Measurements from ENCODE around the gene CSMD2.

The CSMD2 gene

DNA sequence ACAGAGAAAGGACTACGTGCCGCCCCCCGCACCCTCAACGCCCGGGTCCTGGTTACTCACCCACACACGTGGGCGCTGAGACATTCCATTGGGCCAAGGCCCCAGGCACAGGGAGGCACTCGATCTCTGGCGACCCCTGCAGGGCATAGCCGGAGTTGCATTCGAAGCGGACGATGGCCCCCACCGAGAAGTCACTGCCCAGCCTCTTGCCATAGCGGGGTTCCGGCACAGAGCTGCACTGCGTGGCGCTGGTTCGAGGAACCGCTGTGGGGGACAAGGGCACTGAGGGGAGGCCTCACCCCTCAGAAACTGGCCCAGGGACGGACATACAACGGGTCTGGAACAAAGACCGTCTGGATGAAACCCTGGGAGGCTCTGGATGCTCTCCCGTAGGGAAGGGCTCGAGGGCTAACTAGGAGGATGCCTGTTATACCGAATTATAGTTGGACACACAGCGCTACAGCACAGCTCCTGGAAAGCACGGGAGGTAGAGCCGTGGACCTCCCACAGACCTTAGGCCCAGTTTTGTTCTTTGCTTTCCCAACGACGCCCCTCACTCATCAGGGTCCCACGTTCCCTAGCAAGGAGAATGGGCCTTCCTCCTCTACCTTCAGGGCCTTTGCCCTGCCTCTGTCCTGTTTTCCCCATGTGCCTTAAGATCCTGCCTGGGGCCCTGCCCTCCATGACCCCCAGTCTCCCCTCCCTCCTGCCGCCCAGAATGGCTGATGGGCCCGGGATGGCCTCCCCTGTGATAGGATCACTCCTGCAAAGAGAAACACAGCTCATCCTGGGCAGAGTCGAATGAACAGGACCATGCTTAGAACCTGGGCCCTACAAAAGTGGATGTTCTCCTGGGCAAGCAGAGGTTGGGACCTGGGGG, 539.8 kb downstream of the CSMD2 start:
- Histone ChIP-seq H3K36me3 (no peaks in the 10 kb centered on the region), H3K27ac (no peak overlapping the region), H3K9me3 (no peaks in the 10 kb centered on the region), H3K4me1 (ENCODE audit: control insufficient read depth in 1 of 2, insufficient read depth in 1 of 2, low read depth in 1 of 2, low read length in 1 of 2) (no peaks in the 10 kb centered on the region), H3K27me3 (peaks cover 27% of the 10 kb centered on the region), H3K4me3 (ENCODE audit: low read depth in 1 of 2, low read length in 1 of 2) (no peak overlapping the region)
- TF ChIP-seq, protein P1, sequence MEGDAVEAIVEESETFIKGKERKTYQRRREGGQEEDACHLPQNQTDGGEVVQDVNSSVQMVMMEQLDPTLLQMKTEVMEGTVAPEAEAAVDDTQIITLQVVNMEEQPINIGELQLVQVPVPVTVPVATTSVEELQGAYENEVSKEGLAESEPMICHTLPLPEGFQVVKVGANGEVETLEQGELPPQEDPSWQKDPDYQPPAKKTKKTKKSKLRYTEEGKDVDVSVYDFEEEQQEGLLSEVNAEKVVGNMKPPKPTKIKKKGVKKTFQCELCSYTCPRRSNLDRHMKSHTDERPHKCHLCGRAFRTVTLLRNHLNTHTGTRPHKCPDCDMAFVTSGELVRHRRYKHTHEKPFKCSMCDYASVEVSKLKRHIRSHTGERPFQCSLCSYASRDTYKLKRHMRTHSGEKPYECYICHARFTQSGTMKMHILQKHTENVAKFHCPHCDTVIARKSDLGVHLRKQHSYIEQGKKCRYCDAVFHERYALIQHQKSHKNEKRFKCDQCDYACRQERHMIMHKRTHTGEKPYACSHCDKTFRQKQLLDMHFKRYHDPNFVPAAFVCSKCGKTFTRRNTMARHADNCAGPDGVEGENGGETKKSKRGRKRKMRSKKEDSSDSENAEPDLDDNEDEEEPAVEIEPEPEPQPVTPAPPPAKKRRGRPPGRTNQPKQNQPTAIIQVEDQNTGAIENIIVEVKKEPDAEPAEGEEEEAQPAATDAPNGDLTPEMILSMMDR (IDR thresholded peaks at IDR 0.05) = no peak

DNA sequence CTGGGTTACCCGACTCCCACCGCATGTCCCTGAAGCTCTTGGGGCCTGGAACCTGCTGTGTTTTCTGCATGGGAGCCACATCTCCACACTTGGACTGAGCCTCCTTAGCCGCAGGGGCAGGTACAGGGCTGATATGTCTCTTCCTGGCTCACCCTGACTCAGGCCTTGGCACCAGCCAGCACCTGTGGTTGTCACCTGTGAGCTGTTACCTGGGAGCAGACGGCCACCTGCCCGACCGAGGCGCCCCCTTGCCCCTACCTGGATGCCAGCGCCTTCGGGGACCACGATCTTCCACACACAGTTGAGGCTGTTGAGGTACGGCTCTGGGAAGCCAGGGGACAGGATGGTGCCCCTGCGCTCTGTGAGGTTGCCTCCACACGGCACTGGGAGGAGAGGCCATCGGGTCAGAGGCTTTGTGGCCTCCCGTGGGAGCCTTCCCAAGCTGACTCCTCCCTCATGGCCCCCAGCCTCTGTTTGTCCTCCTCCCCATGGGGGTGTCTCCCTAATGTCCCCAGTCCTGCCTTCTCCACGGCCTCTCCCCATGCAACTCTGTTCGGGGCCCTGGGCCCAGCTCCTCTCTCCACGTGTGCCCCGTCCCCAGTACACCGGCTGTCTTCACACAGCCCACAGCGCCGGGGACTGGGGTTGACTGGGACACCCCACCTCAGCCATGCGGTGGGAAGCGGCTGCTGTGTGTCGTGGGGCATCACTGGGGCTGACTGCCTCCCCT, 540.6 kb downstream of the CSMD2 start:
- TF ChIP-seq, protein P1 (IDR thresholded peaks at IDR 0.05) = no peak
- no peak overlapping the region for H3K27ac ChIP-seq

DNA sequence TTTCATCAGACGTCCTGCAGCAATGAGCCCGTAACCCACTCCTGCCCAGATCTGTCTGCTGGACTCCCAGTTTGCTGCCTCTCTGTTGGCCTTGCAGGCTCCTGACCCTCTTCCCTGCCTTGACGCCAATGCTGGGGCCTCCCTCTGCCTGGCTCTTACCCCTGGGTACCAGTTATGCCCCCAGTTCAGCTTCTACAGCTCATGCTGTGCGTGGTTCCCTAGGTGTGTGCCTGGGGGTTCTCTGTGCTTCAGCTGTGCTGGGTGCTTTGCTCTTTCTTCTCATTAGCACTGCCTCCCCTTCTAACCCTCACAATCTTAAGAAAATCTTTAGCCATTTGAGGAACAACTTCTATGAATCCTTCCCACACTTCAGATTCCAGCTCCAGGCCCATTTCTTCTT, 541.2 kb downstream of the CSMD2 start:
- H3K9me3 ChIP-seq = no peaks in the 10 kb centered on the region
- H3K36me3 ChIP-seq = no peaks in the 10 kb centered on the region
- no peak overlapping the region for H3K4me3 ChIP-seq (ENCODE audit: low read depth in 1 of 2, low read length in 1 of 2)
- no peak overlapping the region for H3K27ac ChIP-seq
- TF ChIP-seq, protein P1 (IDR thresholded peaks at IDR 0.05) = no peak
- no peaks in the 10 kb centered on the region for H3K4me1 ChIP-seq (ENCODE audit: control insufficient read depth in 1 of 2, insufficient read depth in 1 of 2, low read depth in 1 of 2, low read length in 1 of 2)
- peaks cover 40% of the 10 kb centered on the region for H3K27me3 ChIP-seq

More for the DNA sequence above, 540.6 kb downstream of the CSMD2 start:
- Histone ChIP-seq H3K4me1 (ENCODE audit: control insufficient read depth in 1 of 2, insufficient read depth in 1 of 2, low read depth in 1 of 2, low read length in 1 of 2) (no peaks in the 10 kb centered on the region), H3K36me3 (no peaks in the 10 kb centered on the region), H3K27me3 (peaks cover 35% of the 10 kb centered on the region), H3K4me3 (ENCODE audit: low read depth in 1 of 2, low read length in 1 of 2) (no peak overlapping the region), H3K9me3 (no peaks in the 10 kb centered on the region)

DNA sequence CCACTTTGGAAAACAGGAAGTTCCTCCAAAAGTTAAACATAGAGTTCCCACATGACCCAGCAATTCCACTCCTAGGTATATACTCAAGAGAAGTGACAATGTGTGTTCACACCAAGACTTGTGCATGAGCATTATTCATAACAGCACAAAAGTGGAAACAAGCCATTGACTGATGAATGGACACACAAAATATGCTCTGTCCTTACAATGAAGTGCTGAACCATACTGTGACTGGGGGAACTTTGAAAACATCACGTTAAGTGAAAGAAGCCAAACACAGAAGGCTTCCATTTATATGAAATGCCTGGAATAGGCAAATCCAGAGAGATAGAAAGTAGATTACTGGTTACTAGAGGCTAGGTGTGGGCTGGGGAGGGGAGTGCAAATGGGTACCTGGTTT, 542.3 kb downstream of the CSMD2 start:
- Histone ChIP-seq H3K27me3 (peaks cover 38% of the 10 kb centered on the region), H3K4me3 (ENCODE audit: low read depth in 1 of 2, low read length in 1 of 2) (no peak overlapping the region), H3K36me3 (no peaks in the 10 kb centered on the region), H3K27ac (no peak overlapping the region), H3K4me1 (ENCODE audit: control insufficient read depth in 1 of 2, insufficient read depth in 1 of 2, low read depth in 1 of 2, low read length in 1 of 2) (no peaks in the 10 kb centered on the region), H3K9me3 (no peaks in the 10 kb centered on the region)
- TF ChIP-seq, protein P1 (IDR thresholded peaks at IDR 0.05) = no peak

DNA sequence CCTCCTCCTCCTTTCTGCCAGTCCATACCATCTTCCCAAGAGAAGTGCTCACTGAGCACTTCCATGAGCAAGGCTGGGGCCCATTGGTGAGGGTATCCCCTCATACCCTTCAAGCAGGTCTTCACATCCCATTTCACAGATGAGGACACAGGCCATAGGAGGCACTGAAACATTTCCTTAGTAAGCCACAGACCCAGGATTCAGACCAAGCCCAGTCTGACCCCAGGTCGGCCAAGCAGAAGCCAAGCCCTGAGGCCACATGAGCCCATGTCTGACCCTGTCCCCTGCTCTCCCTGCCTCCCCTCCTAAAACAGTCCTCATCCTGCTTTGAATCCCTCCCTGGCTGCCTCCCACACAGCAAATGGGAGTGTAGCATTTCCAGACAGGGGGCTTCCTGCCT, 546.4 kb downstream of the CSMD2 start:
- H3K4me3 ChIP-seq (ENCODE audit: low read depth in 1 of 2, low read length in 1 of 2) = no peak overlapping the region
- H3K36me3 ChIP-seq = no peaks in the 10 kb centered on the region
- no peak overlapping the region for H3K27ac ChIP-seq
- TF ChIP-seq, protein P1 (IDR thresholded peaks at IDR 0.05) = no peak
- peaks cover 43% of the 10 kb centered on the region for H3K27me3 ChIP-seq
- H3K9me3 ChIP-seq = no peaks in the 10 kb centered on the region
- no peaks in the 10 kb centered on the region for H3K4me1 ChIP-seq (ENCODE audit: control insufficient read depth in 1 of 2, insufficient read depth in 1 of 2, low read depth in 1 of 2, low read length in 1 of 2)

Measured in neutrophil (primary cell).